ENCODE results near the gene MT1H.
"Not testable (repeated sequence)": the region's sequence is repeated elsewhere in the genome, so short reads cannot be mapped to it uniquely, and the experiment has no call there.

MT1H gene

GRCh38 chr16:56665286-56666261, 4.0 kb upstream of the MT1H start:
- DNase-seq: not testable (repeated sequence)

DNA sequence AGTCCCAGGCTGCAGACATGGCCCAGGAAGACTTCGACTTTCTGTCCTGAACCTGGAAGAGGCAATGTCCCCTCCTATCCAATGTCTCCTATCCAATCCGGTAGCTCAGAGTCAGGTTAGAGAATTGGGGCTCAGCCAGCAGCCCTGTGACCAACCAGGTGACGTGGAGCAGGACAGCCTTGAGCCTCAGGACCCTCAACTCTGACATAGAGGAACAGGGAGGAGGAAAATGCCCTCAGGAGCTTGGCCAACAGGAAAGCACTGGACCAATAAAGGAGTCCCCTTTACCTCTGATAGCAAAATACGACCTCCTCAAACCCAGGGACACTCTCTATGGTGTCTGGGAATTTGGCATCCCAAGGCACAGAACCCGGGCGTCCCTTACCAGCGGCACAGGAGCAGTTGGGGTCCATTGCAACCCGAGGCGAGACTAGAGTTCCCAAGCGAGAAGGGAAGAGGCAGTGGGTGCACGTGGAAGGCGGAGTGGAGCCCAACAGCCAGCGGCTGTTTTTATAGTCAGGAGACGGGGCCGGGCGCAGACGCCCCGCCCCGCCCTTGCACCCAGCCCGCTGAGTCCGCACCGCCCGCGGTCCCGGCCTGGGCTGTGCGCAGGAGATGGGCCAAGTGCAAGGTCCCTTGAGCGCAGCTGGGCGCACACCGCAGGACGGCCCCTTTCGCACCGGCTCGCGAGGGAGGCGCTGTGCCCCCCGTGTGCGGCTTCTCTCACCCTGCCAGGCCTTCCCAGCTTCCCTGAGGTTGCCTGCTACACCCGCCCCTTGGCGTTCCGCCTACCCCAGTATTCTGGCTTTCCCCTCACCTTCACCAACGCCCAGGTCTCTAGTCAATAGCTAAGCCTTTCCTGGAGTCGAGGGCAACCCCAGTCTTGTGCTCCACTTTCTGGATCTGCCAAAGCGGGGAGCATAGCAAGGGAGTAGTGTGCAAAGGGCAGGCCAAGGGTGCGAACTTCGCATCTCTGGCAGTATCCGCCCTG, 1.7 kb upstream of the MT1H start, which contains the start of gene MT1G:
Gene MT1G (minus strand): TSS at position 485 of the 991 bp plus-strand sequence. CDS start 72 bp downstream, at position 413.
- DNase-seq: peak; percentile 13

DNA sequence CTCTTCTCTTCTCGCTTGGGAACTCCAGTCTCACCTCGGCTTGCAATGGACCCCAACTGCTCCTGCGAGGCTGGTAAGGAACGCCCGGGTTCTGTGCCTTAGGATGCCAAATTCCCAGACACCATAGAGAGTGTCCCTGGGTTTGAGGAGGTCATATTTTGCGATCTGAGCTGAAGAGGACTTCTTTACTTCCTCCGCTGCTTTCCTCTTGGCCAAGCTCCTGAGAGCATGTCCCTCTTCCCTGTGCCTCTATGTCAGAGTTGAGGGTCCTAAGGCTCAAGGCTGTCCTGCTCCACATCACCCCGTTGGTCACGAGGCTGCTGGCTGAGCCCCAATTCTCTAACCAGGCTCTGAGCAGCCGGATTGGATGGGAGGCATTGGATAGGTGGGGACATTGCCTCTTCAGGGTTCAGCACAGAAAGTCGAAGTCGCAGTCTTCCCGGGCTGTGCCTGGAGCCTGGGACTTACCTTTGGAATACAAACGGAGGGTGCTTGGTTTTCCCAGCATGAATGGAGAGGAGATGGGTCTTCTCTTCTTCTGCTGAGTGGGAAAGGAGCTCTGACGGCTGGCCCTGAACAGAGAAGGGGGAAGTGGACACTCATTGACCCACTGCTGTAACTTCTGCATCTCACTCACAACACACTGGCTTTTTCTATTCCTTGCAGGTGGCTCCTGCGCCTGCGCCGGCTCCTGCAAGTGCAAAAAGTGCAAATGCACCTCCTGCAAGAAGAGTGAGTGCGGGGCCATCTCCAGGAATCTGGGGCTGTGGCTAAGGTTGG, 416 bp downstream of the MT1H start:
- no peak for DNase-seq

DNA sequence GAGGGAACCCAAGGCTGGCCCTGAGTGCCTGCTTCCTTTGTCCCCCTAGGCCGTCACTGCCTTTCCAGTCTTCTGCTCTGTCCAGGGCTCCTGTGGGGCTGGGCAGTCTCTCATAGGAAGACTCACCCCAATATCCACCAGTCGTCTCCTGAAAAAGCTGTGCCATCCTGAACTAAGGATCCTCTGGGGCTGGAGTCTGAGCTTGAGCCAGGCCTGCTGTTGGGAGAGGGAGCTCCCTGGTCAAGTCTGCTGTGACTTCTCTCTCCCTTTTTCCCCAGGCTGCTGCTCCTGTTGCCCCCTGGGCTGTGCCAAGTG, 963 bp downstream of the MT1H start:
- no peak for DNase-seq

DNA sequence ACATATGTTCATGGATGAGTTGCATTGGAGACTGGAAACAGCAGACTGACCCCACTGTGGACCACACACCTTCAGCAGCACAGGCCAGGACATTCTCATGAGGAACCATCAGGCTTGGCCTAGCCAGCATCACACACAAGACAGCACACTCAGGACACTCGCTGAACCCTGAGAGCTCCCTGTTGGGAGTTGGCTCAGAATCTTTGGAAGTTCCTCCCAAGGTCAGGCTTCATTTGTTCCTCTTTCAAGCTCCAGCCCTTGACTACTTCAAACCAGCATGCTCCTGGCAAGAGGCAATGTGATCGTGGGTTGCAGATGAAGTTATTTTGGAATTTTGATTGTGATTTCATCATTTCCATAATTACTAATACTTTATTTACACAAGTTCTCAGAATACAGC, 2.1 kb downstream of the MT1H start:
- DNase-seq: not testable (repeated sequence)

DNA sequence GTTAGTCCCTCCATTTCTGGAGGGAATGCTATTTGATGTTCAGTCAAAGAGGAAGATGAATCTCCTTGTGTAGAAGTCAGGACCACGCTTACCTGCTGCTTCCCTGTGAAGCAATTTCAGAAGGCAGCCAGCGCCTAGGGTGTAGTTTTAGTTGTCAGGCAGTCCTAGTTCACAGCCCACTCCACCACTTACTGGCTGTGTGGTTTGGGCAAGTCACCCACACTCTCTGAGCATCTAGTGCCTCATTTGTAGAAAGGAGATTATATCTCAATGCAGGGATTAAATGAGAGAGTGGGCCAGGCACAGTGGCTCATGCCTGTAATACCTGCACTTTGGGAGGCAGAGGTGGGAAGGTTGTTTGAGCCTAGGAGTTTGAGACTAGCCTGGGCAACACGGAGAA, 2.6 kb downstream of the MT1H start:
- DNase-seq: not testable (repeated sequence)

GRCh38 chr16:56672761-56673536, 3.3 kb downstream of the MT1H start:
- DNase-seq: no peak

GRCh38 chr16:56673921-56674320, 4.3 kb downstream of the MT1H start:
- peak; percentile 3 for DNase-seq

GRCh38 chr16:56674570-56674969, 5.0 kb downstream of the MT1H start:
- not testable (repeated sequence) for DNase-seq

- no peak for DNase-seq
Observed at GRCh38 chr16:56675685-56676210, 6.1 kb downstream of the MT1H start.

GRCh38 chr16:56677474-56677873, 7.9 kb downstream of the MT1H start:
- no peak for DNase-seq

- DNase-seq: no peak
Observed at GRCh38 chr16:56679078-56679730, 9.6 kb downstream of the MT1H start.

- peak; percentile 1 for DNase-seq
Observed at GRCh38 chr16:56679818-56680217, 10.2 kb downstream of the MT1H start.

DNA sequence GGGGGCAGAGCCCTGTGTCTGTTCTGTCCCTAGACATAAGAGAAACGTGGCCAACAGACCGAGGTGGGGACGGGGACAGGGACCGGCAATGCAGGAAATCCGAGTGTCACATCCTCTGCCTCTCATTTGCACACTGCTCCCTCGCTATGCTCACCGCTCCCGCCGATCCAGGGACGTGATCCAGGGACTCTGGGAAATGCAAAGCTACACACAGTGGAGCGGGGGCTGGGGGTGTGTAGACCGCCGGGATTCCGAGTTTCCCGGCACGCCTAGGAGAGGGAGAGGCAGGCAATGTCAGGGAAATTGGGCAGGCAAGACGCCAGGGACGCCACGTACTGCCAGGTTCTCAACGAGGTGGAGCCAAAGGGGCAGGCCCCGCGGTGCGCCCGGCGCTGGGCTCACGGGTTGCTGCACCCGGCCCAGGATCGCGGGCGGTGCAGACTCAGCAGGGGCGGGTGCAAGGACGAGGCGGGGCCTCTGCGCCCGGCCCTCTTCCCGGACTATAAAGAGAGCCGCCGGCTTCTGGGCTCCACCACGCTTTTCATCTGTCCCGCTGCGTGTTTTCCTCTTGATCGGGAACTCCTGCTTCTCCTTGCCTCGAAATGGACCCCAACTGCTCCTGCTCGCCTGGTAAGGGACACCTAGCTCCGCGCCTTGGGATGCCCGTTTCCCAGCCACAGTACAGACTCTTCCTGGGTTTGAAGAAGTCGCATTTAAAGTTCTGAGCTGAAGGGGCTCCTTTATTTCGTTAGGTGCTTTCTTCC, 12.5 kb downstream of the MT1H start, which contains the start of gene MT1X:
Gene MT1X (plus strand): TSS at position 532 of the 764 bp plus-strand sequence. CDS start 71 bp downstream, at position 603.
- peak; percentile 63 for DNase-seq

DNA sequence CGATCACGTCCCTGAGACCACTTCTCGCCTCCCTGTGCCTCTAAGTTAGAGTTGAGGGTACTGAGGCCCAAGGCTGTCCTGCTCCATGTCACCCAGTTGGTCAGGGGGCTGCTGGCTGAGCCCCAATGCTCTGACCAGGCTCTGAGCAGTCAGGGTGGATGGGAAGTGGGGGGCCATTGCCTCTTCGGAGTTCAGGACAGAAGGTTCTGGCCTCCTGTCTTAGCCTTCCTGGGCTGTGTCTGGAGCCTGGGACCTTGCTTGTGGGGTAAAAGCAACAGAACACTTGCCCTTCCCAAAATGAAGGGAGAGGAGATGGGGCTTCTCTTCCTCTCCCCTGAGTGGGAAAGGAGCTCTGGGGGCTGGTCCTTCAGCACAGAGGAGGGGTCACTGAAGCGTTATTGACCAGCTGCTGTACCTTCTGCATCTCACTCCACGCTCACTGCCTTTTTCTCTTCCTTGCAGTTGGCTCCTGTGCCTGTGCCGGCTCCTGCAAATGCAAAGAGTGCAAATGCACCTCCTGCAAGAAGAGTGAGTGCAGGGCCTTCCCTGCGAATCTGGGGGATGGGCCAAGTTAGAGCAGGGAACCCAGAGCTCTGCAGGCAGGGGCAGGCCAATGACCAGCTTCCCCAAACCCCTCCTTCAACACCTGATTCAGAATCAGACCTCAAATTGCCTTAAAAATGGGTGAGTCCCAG, 13.2 kb downstream of the MT1H start:
- DNase-seq: no peak

GRCh38 chr16:56683424-56684172, 14.0 kb downstream of the MT1H start:
- DNase-seq: no peak

DNA sequence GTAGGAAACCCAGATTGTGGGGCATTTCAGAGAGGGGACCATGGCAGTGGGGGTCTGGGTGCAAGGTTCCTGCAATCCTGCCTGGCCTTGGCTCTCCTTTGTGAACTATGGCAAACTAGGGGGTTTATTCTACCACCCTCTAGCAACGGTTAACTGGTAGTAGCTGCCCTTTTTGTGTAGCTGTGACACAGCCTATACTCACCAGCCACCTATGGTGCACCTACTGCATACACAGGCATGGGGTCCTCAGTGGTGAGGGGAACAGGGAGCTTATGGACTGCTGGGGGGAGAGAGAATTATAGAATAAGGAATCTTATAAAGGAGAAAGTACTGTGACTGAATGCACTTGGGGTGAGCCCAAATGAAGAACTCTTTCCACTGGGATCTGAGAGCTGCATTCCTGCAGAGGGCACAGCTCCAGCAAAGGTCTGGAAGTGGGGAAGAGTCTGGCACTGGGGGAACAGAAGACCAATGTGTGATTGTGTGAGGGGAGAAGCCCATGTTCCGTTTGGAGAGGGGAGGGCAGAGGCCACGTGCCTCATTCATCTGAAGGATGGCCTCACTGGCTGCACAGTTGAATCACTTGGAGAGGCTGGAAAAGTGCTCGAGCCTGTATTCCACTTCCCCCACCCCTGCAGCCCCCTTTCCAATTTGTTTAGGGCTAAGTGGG, 14.8 kb downstream of the MT1H start:
- no peak for DNase-seq

All from GF-D8 (cell line).